Activated effector memory CD4-positive, alpha-beta T cell treated with Interleukin-2 at 50 U/mL for 16 hours (primary cell): ENCODE measurements around the gene UGCG.
A peak's percentile ranks its signal among the peaks of the same experiment; 100 is the strongest.
"Not testable (repeated sequence)": the region's sequence is repeated elsewhere in the genome, so short reads cannot be mapped to it uniquely, and the experiment has no call there.

ENCODE experiments used
- DNase-seq: peaks from one replicate; pipeline ENCODE4 v3.0.0-alpha.2; 2020

Gene UGCG

GRCh38 chr9:111891910-111892499, 4.6 kb upstream of the UGCG start:
- no peak for DNase-seq

- DNase-seq: peak; percentile 6
Observed at GRCh38 chr9:111896942-111897600, 457 bp downstream of the UGCG start.

GRCh38 chr9:111897601-111898137, 1.1 kb downstream of the UGCG start:
- DNase-seq: no peak

- no peak for DNase-seq
Observed at GRCh38 chr9:111898331-111899096, 1.9 kb downstream of the UGCG start.

- no peak for DNase-seq
Observed at GRCh38 chr9:111900151-111900857, 3.7 kb downstream of the UGCG start.

GRCh38 chr9:111900858-111901612, 4.4 kb downstream of the UGCG start:
- no peak for DNase-seq

GRCh38 chr9:111902391-111903139, 6.0 kb downstream of the UGCG start:
- DNase-seq: no peak

GRCh38 chr9:111903535-111903934, 6.9 kb downstream of the UGCG start:
- DNase-seq: not testable (repeated sequence)

GRCh38 chr9:111904026-111904425, 7.4 kb downstream of the UGCG start:
- no peak for DNase-seq

GRCh38 chr9:111904891-111905291, 8.3 kb downstream of the UGCG start:
- DNase-seq: no peak

GRCh38 chr9:111907147-111907546, 10.5 kb downstream of the UGCG start:
- no peak for DNase-seq

GRCh38 chr9:111909444-111909843, 12.8 kb downstream of the UGCG start:
- no peak for DNase-seq

- no peak for DNase-seq
Observed at GRCh38 chr9:111910428-111910827, 13.8 kb downstream of the UGCG start.

- DNase-seq: no peak
Observed at GRCh38 chr9:111913159-111913558, 16.5 kb downstream of the UGCG start.

GRCh38 chr9:111914749-111915424, 18.3 kb downstream of the UGCG start:
- DNase-seq: no peak

GRCh38 chr9:111915425-111915758, 18.8 kb downstream of the UGCG start:
- no peak for DNase-seq

- DNase-seq: no peak
Observed at GRCh38 chr9:111916234-111916645, 19.6 kb downstream of the UGCG start.

GRCh38 chr9:111917201-111917600, 20.6 kb downstream of the UGCG start:
- DNase-seq: no peak

- no peak for DNase-seq
Observed at GRCh38 chr9:111917980-111918379, 21.4 kb downstream of the UGCG start.

GRCh38 chr9:111919875-111920274, 23.3 kb downstream of the UGCG start:
- DNase-seq: no peak

GRCh38 chr9:111920531-111920930, 23.9 kb downstream of the UGCG start:
- DNase-seq: no peak
